SK-N-MC (cell line): ENCODE data around the gene SLC4A2.

Source experiments
- DNase-seq: peaks from one replicate; pipeline ENCODE4 v3.0.0-alpha.2; 2011; ENCODE audit warnings: low read depth, low spot score
- H3K27ac ChIP-seq: fragments of 200-600 bp; sonication (generic); 2 replicates; pipeline ENCODE4 v1.5.1; 2016; ENCODE audit warnings: mixed run types
- H3K36me3 ChIP-seq: fragments of 200-600 bp; sonication (generic); 2 replicates; pipeline ENCODE4 v1.6.1; 2017; ENCODE audit warnings: antibody characterized with exemption, low read length, mixed read lengths; ENCODE audit not compliant: insufficient read depth
- H3K4me3 ChIP-seq: fragments of 200-600 bp; sonication (generic); 2 replicates; pipeline ENCODE4 v1.5.1; 2016
- H3K9ac ChIP-seq: fragments of 200-600 bp; sonication (generic); 2 replicates; pipeline ENCODE4 v1.8.0; 2017; ENCODE audit warnings: mixed run types, mixed read lengths; ENCODE audit not compliant: insufficient read length
- H3K9me3 ChIP-seq: fragments of 200-600 bp; sonication (generic); 2 replicates; pipeline ENCODE4 v1.6.1; 2017; ENCODE audit warnings: low read depth, mild to moderate bottlenecking, antibody characterized with exemption, low read length, moderate library complexity, mixed read lengths
- EZH2 ChIP-seq: fragments of 200-600 bp; sonication (generic); IDR thresholded peaks from one replicate; pipeline ENCODE4 v1.6.1; 2017; ENCODE audit warnings: antibody characterized with exemption
- FOXP2 ChIP-seq: optimal IDR thresholded peaks from 2 replicates; pipeline ENCODE3; 2011; ENCODE audit warnings: mild to moderate bottlenecking, moderate library complexity; ENCODE audit not compliant: insufficient read depth; ENCODE audit errors: extremely low read length, control extremely low read depth
- POLR2AphosphoS5 ChIP-seq: IDR thresholded peaks from 2 replicates; pipeline ENCODE4 v1.6.1; 2012; ENCODE audit warnings: mild to moderate bottlenecking, low read depth, low read length, borderline replicate concordance

SLC4A2 gene

GRCh38 chr7:151063212-151063561 is 3.8 kb downstream of the SLC4A2 start:
- H3K4me3 ChIP-seq, result no peak overlapping the region
- no peak overlapping the region for H3K9ac ChIP-seq
- H3K27ac ChIP-seq, result no peak overlapping the region

DNA sequence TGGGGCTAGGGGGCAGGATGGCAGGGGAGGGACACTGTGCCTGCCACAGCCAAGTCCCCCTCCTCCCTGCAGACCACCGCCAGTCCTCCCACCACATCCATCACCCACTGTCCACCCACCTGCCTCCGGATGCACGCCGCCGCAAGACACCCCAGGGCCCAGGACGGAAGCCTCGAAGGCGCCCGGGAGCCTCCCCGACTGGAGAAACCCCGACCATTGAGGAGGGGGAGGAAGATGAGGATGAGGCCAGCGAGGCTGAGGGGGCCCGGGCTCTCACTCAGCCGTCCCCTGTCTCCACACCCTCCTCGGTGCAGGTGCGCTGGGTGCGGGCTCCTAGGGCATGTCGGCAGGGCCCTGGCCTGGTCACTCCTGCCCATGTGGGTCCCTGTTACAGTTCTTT is 5.1 kb downstream of the SLC4A2 start:
- no peak overlapping the region for H3K27ac ChIP-seq
- no peak overlapping the region for H3K4me3 ChIP-seq
- no peaks in the 10 kb centered on the region for H3K9me3 ChIP-seq
- peaks cover 37% of the 10 kb centered on the region; the same call in 1 of the 2 replicates for H3K36me3 ChIP-seq
- no peak for DNase-seq
- H3K9ac ChIP-seq, result no peak overlapping the region
- no peak for TF ChIP-seq POLR2AphosphoS5
- no peak for TF ChIP-seq EZH2
- no peak for TF ChIP-seq FOXP2

More at GRCh38 chr7:151063212-151063561, 3.8 kb downstream of the SLC4A2 start:
- Histone ChIP-seq H3K36me3 (peaks cover 29% of the 10 kb centered on the region; the same call in 1 of the 2 replicates), H3K9me3 (no peaks in the 10 kb centered on the region)
- TF ChIP-seq EZH2 (no peak), POLR2AphosphoS5 (no peak), FOXP2 (no peak)
- DNase-seq, result no peak

DNA sequence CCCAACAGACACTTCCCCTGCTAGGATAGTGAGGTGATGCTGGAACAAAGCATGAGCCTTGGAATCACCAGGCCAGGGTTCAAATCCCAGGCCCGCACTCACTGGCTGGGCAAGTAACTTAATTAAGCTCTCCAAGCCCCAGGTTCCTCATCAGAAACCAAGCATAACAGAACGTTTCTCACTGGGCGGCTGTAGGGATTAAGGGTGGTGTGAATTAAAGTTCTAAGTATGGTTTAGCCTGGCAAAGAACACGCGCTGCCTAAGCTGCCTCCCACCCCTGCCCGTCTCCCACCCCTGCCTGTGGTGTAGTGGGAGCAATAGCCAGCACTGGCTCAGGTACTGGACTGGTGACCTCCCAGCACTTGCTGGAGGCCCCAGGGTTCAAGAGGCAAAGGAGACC is 5.6 kb downstream of the SLC4A2 start:
- Histone ChIP-seq H3K9me3 (no peaks in the 10 kb centered on the region), H3K27ac (no peak overlapping the region), H3K4me3 (no peak overlapping the region), H3K36me3 (peaks cover 42% of the 10 kb centered on the region; the same call in 1 of the 2 replicates), H3K9ac (no peak overlapping the region)
- TF ChIP-seq EZH2 (no peak), FOXP2 (no peak), POLR2AphosphoS5 (no peak)
- DNase-seq, result no peak

GRCh38 chr7:151065516-151065915 is 6.1 kb downstream of the SLC4A2 start:
- Histone ChIP-seq H3K27ac (no peak overlapping the region), H3K4me3 (no peak overlapping the region), H3K9me3 (no peaks in the 10 kb centered on the region), H3K36me3 (peaks cover 47% of the 10 kb centered on the region; the same call in 1 of the 2 replicates), H3K9ac (no peak overlapping the region)
- TF ChIP-seq EZH2, result no peak
- TF ChIP-seq FOXP2, result no peak
- TF ChIP-seq POLR2AphosphoS5, result no peak
- no peak for DNase-seq

- Histone ChIP-seq H3K9ac (no peak overlapping the region), H3K4me3 (no peak overlapping the region), H3K27ac (no peak overlapping the region), H3K36me3 (peaks cover 56% of the 10 kb centered on the region; the same call in 1 of the 2 replicates), H3K9me3 (no peaks in the 10 kb centered on the region)
- no peak for TF ChIP-seq EZH2
- TF ChIP-seq FOXP2, result no peak
- no peak for TF ChIP-seq POLR2AphosphoS5
- no peak for DNase-seq
Measured at GRCh38 chr7:151066273-151066974, 7.0 kb downstream of the SLC4A2 start.

DNA sequence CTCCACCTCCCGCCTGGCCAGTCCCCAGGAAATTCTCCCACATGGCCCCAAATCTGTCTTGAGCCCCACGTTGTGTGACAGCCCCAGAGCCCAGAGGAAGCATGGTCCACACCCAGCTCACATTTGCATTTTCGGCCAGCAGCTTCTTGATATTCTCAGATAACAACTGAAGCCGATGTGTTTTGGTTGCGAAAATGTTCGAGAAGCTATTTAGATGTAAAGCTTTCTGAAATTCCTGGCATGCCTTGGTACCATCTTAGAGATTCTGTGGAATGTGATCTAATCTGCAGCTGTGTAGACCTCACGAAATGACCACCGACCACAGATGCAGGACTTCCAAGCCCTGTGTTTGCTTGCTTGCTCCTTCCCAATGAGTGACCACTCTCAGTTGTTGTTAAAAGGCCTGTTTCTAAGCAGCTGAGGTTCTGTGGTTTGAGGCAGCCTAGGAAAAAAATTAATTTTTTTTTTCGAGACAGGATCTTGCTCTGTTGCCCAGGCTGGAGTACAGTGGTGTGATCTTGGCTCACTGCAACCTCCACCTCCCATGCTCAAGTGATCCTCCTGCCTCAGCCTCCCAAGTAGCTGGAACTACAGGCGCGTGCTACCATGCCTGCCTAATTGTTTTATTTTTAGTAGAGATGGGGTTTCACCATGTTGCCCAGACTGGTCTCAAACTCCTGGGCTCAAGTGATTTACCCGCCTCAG is 8.8 kb downstream of the SLC4A2 start:
- no peaks in the 10 kb centered on the region for H3K9me3 ChIP-seq
- no peak overlapping the region for H3K4me3 ChIP-seq
- H3K9ac ChIP-seq, result no peak overlapping the region
- TF ChIP-seq POLR2AphosphoS5, result no peak
- TF ChIP-seq EZH2, result no peak
- no peak for TF ChIP-seq FOXP2
- peaks cover 60% of the 10 kb centered on the region; the same call in 1 of the 2 replicates for H3K36me3 ChIP-seq
- H3K27ac ChIP-seq, result no peak overlapping the region
- DNase-seq, result no peak

DNA sequence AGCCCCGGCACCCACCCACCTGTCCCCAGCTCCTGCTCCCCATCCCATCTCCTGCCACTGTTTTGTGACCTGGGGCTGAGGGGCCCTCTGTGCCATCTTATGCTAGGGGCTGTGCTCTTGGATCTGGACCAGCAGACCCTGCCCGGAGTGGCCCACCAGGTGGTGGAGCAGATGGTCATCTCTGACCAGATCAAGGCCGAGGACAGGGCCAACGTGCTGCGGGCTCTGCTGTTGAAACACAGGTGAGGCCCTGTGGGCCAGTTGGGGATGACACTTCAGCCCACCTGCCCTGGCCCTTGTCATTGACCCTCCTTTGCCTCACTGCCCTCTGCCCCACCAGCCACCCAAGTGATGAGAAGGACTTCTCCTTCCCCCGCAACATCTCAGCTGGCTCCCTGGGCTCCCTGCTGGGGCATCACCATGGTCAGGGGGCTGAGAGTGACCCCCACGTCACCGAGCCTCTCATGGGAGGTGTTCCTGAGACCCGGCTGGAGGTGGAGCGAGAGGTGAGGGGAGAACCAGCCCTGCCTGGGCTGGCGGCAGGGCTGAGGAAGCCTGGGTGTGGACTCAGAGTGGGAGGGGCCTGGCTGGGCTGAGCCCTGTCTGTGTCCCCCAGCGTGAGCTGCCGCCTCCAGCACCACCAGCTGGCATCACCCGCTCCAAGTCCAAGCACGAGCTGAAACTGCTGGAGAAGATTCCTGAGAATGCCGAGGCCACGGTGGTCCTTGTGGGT is 10.6 kb downstream of the SLC4A2 start:
- Histone ChIP-seq H3K9ac (no peak overlapping the region), H3K4me3 (no peak overlapping the region), H3K27ac (no peak overlapping the region), H3K36me3 (peaks cover 66% of the 10 kb centered on the region; the same call in 1 of the 2 replicates), H3K9me3 (no peaks in the 10 kb centered on the region)
- TF ChIP-seq FOXP2 (no peak), EZH2 (no peak), POLR2AphosphoS5 (no peak)
- DNase-seq, result no peak

- Histone ChIP-seq H3K9ac (no peak overlapping the region), H3K9me3 (no peaks in the 10 kb centered on the region), H3K4me3 (no peak overlapping the region), H3K36me3 (peaks cover 61% of the 10 kb centered on the region; the same call in 1 of the 2 replicates), H3K27ac (no peak overlapping the region)
- TF ChIP-seq FOXP2 (no peak), EZH2 (no peak), POLR2AphosphoS5 (no peak)
- no peak for DNase-seq
Measured at GRCh38 chr7:151070574-151070960, 11.2 kb downstream of the SLC4A2 start.
